Breast epithelium (tissue), 3 donors: ENCODE results near the gene PAK1.

ENCODE experiments used
- POLR2A ChIP-seq: fragments of 450-650 bp; IDR thresholded peaks from one replicate; pipeline ENCODE4 v1.6.1; 2016; ENCODE audit warnings: antibody characterized with exemption, mild to moderate bottlenecking, moderate library complexity
- POLR2AphosphoS5 ChIP-seq, 3 donors: sonication (generic); formaldehyde crosslinking; IDR thresholded peaks; one replicate each; pipeline ENCODE4 v1.6.1; 2017; ENCODE audit warnings: antibody characterized with exemption in 3 of 3
- TF ChIP-seq, protein P1 (sequence below), 3 donors: fragments of 450-650 bp; IDR thresholded peaks; one replicate each; pipeline ENCODE4 v1.5.1; 2016 to 2017; ENCODE audit warnings: antibody characterized with exemption in 3 of 3, mild to moderate bottlenecking in 3 of 3, moderate library complexity in 3 of 3

GRCh38 chr11:77347948-77348347 lies 125.9 kb downstream of the PAK1 start:
- TF ChIP-seq, protein P1, sequence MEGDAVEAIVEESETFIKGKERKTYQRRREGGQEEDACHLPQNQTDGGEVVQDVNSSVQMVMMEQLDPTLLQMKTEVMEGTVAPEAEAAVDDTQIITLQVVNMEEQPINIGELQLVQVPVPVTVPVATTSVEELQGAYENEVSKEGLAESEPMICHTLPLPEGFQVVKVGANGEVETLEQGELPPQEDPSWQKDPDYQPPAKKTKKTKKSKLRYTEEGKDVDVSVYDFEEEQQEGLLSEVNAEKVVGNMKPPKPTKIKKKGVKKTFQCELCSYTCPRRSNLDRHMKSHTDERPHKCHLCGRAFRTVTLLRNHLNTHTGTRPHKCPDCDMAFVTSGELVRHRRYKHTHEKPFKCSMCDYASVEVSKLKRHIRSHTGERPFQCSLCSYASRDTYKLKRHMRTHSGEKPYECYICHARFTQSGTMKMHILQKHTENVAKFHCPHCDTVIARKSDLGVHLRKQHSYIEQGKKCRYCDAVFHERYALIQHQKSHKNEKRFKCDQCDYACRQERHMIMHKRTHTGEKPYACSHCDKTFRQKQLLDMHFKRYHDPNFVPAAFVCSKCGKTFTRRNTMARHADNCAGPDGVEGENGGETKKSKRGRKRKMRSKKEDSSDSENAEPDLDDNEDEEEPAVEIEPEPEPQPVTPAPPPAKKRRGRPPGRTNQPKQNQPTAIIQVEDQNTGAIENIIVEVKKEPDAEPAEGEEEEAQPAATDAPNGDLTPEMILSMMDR (IDR thresholded peaks at IDR 0.05): no peak
- TF ChIP-seq POLR2A (no peak), POLR2AphosphoS5 (IDR thresholded peaks at IDR 0.05) (no peak)
